ENCODE results near the gene CYSRT1.

The CYSRT1 gene

GRCh38 chr9:137220317-137221094 is 4.5 kb upstream of the CYSRT1 start:
- H3K4me1 ChIP-seq (ENCODE audit: control insufficient read depth, insufficient read depth, low read length), result peaks cover 7% of the 10 kb centered on the region
- no peak overlapping the region for H3K27ac ChIP-seq (ENCODE audit: low read length)

DNA sequence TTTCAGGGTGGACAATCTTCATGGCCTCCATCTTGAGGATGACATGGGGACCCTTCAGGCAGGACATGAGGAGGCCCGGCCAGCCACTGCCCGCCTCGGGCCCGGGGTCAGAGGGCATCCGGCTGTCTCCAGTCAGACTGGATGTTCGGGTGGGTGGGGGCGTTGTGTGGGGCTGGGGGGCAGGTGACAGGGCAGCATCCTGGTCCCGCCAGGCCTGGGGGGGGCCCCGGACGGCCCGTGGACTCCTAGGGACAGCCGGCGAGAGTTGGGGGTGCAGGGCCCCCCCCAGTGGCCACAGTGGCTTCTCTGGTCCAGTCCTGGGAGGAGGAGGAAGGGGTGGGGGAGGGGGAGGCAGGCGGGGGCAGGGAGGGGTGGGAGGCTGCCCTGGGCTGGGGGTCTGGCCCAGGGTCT is 3.9 kb upstream of the CYSRT1 start:
- no CpG with 5 or more reads among the region's 14 CpGs for WGBS (ENCODE audit: insufficient coverage, insufficient read length)
- no peak for DNase-seq (ENCODE audit: low read depth, low spot score)
- Histone ChIP-seq H3K27ac (ENCODE audit: low read length) (no peak overlapping the region), H3K36me3 (ENCODE audit: control insufficient read depth, insufficient read depth, low read length) (peaks cover 3% of the 10 kb centered on the region; the same call in 1 of the 2 replicates), H3K4me1 (ENCODE audit: control insufficient read depth, insufficient read depth, low read length) (peaks cover 7% of the 10 kb centered on the region), H3K27me3 (ENCODE audit: control insufficient read depth, insufficient read depth, low read length) (no peaks in the 10 kb centered on the region; the same call in 1 of the 2 replicates), H3K4me3 (ENCODE audit: low read length) (peak overlapping the region; percentile 49; the same call in 1 of the 2 replicates), H3K9me3 (ENCODE audit: control insufficient read depth, insufficient read depth, low read length) (no peaks in the 10 kb centered on the region)

More at GRCh38 chr9:137220317-137221094, 4.5 kb upstream of the CYSRT1 start:
- WGBS (ENCODE audit: insufficient coverage, insufficient read length), result no CpG with 5 or more reads among the region's 52 CpGs
- DNase-seq (ENCODE audit: low read depth, low spot score), result no peak
- peaks cover 7% of the 10 kb centered on the region; the same call in 1 of the 2 replicates for H3K36me3 ChIP-seq (ENCODE audit: control insufficient read depth, insufficient read depth, low read length)
- no peak overlapping the region for H3K4me3 ChIP-seq (ENCODE audit: low read length)
- no peaks in the 10 kb centered on the region; the same call in 1 of the 2 replicates for H3K27me3 ChIP-seq (ENCODE audit: control insufficient read depth, insufficient read depth, low read length)
- H3K9me3 ChIP-seq (ENCODE audit: control insufficient read depth, insufficient read depth, low read length), result no peaks in the 10 kb centered on the region

DNA sequence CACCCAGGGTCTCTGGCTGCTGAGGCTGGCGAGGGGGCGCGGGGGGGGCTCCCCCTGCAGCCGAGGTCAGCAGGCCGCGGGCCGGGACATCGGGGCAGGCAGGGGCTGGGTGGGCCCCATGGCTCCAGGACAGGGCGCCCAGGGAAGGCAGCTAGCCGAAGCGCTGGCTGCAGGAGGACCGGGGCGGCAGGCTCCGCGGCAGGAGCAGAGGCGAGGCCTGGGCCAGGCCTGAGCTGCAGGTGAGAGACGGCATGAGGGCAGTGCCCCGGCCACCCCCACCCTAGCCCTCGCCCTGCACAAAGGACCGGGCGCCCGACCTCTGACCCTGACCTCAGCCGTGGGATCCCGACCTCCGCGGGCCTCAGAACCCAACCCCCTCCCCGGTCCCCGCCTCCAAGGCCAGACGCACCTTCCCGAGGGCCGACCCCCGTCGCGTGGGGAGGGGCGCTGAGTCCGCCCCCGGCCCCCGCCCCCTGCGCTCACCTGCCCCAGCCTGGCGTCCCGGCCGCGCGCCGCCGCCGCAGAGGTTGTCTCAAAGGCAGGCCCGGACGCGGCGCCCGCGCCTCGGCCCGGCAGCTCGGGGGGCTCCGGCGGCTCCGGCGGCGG is 3.4 kb upstream of the CYSRT1 start:
- DNase-seq (ENCODE audit: low read depth, low spot score), result no peak
- no peaks in the 10 kb centered on the region for H3K9me3 ChIP-seq (ENCODE audit: control insufficient read depth, insufficient read depth, low read length)
- no peaks in the 10 kb centered on the region; the same call in 1 of the 2 replicates for H3K27me3 ChIP-seq (ENCODE audit: control insufficient read depth, insufficient read depth, low read length)
- no CpG with 5 or more reads among the region's 61 CpGs for WGBS (ENCODE audit: insufficient coverage, insufficient read length)
- peaks cover 7% of the 10 kb centered on the region for H3K4me1 ChIP-seq (ENCODE audit: control insufficient read depth, insufficient read depth, low read length)
- no peaks in the 10 kb centered on the region for H3K36me3 ChIP-seq (ENCODE audit: control insufficient read depth, insufficient read depth, low read length)
- H3K27ac ChIP-seq (ENCODE audit: low read length), result no peak overlapping the region
- H3K4me3 ChIP-seq (ENCODE audit: low read length), result peak overlapping the region; percentile 49; the same call in 1 of the 2 replicates

DNA sequence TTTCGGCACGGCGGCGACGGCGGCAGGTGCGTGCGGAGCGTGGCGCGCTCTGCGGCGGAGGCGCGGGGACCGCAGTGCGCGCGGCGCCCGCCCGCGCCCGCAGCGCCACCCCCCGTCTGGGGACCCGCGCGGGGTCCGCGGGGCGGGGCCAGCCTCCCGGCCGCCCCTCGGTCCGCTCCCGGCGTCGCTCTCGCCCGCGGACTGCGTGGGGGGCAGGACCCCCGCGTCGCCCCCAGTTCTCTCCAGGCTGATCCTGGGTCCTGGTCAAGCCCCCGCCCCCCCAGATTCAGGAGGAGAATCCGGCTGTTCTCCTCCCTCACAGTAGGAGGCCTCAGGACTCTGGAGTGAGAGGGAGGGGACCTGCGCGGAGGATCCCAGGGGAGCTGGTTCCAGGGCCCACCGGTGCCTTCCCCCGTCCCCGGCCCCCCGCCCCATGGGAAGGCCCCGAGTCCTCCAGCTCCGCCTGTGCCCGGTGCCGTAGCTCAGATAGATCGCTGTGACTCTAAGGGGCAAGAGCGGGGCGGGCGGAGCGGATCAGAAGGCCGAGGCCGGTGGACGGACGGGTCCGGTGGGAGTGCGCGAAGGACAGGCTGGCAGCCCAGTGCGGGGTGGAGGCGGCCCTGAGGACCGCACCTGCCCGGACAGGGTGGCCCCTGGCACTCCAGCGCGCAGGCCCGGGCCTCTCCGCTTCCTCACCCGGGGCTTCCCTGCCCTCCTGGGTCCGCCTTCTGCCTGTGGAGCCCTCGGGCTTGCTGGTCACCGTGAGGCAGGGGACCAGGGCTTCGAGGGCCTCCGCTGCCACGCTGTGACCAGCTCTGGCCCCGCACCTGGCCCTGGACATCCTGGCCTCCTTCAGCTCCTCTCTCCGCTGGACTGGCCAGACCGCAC is 2.5 kb upstream of the CYSRT1 start, which contains the start of gene RNF208:
TSS of gene RNF208 (minus strand) at position 51 of the 888 bp plus-strand sequence. CDS start 1,028 bp downstream, outside the sequence.
- Histone ChIP-seq H3K9me3 (ENCODE audit: control insufficient read depth, insufficient read depth, low read length) (no peaks in the 10 kb centered on the region), H3K4me1 (ENCODE audit: control insufficient read depth, insufficient read depth, low read length) (peaks cover 6% of the 10 kb centered on the region), H3K27ac (ENCODE audit: low read length) (no peak within 1 kb of the TSS), H3K36me3 (ENCODE audit: control insufficient read depth, insufficient read depth, low read length) (no peaks in the 10 kb centered on the region), H3K27me3 (ENCODE audit: control insufficient read depth, insufficient read depth, low read length) (no peaks in the 10 kb centered on the region; the same call in 1 of the 2 replicates), H3K4me3 (ENCODE audit: low read length) (peak within 1 kb of the TSS; percentile 49; the same call in 1 of the 2 replicates)
- no peak for DNase-seq (ENCODE audit: low read depth, low spot score)
- no CpG with 5 or more reads among the region's 88 CpGs for WGBS (ENCODE audit: insufficient coverage, insufficient read length)

- H3K4me3 ChIP-seq (ENCODE audit: low read length), result peak overlapping the region; percentile 71
- peaks cover 7% of the 10 kb centered on the region for H3K4me1 ChIP-seq (ENCODE audit: control insufficient read depth, insufficient read depth, low read length)
- H3K9me3 ChIP-seq (ENCODE audit: control insufficient read depth, insufficient read depth, low read length), result no peaks in the 10 kb centered on the region
- H3K27ac ChIP-seq (ENCODE audit: low read length), result no peak overlapping the region
- WGBS (ENCODE audit: insufficient coverage, insufficient read length), result no CpG with 5 or more reads among the region's 63 CpGs
- no peaks in the 10 kb centered on the region; the same call in 1 of the 2 replicates for H3K27me3 ChIP-seq (ENCODE audit: control insufficient read depth, insufficient read depth, low read length)
- peak; percentile 90 for DNase-seq (ENCODE audit: low read depth, low spot score)
- H3K36me3 ChIP-seq (ENCODE audit: control insufficient read depth, insufficient read depth, low read length), result no peaks in the 10 kb centered on the region
Measured at GRCh38 chr9:137223078-137223970, 1.6 kb upstream of the CYSRT1 start.

DNA sequence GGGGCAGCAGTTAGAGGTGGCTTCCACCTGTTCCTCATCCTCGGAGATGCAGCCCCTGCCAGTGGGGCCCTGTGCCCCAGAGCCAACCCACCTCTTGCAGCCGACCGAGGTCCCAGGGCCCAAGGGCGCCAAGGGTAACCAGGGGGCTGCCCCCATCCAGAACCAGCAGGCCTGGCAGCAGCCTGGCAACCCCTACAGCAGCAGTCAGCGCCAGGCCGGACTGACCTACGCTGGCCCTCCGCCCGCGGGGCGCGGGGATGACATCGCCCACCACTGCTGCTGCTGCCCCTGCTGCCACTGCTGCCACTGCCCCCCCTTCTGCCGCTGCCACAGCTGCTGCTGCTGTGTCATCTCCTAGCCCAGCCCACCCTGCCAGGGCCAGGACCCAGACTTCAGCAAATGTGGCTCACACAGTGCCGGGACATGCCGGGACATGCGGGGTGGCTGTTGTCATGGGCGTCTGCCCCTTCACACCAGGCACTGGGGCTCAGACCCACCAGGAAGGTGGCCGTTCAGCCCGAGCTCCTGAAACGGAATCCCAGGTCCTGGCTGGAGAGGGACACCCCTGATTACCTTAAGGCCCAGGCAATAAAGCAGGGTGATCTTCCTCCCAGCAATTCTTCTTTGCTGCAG is 841 bp downstream of the CYSRT1 start:
- Histone ChIP-seq H3K27me3 (ENCODE audit: control insufficient read depth, insufficient read depth, low read length) (no peaks in the 10 kb centered on the region; the same call in 1 of the 2 replicates), H3K36me3 (ENCODE audit: control insufficient read depth, insufficient read depth, low read length) (no peaks in the 10 kb centered on the region), H3K4me1 (ENCODE audit: control insufficient read depth, insufficient read depth, low read length) (peaks cover 6% of the 10 kb centered on the region), H3K9me3 (ENCODE audit: control insufficient read depth, insufficient read depth, low read length) (no peaks in the 10 kb centered on the region), H3K4me3 (ENCODE audit: low read length) (no peak overlapping the region), H3K27ac (ENCODE audit: low read length) (no peak overlapping the region)
- WGBS (ENCODE audit: insufficient coverage, insufficient read length), result no CpG with 5 or more reads among the region's 21 CpGs
- DNase-seq (ENCODE audit: low read depth, low spot score), result no peak

GRCh38 chr9:137226338-137227053 is 1.5 kb downstream of the CYSRT1 start:
- no peak overlapping the region for H3K27ac ChIP-seq (ENCODE audit: low read length)
- no peak for DNase-seq (ENCODE audit: low read depth, low spot score)
- H3K27me3 ChIP-seq (ENCODE audit: control insufficient read depth, insufficient read depth, low read length), result no peaks in the 10 kb centered on the region; the same call in 1 of the 2 replicates
- WGBS (ENCODE audit: insufficient coverage, insufficient read length), result no CpG with 5 or more reads among the region's 18 CpGs
- H3K36me3 ChIP-seq (ENCODE audit: control insufficient read depth, insufficient read depth, low read length), result no peaks in the 10 kb centered on the region
- H3K4me3 ChIP-seq (ENCODE audit: low read length), result no peak overlapping the region
- H3K9me3 ChIP-seq (ENCODE audit: control insufficient read depth, insufficient read depth, low read length), result no peaks in the 10 kb centered on the region
- H3K4me1 ChIP-seq (ENCODE audit: control insufficient read depth, insufficient read depth, low read length), result peaks cover 6% of the 10 kb centered on the region

DNA sequence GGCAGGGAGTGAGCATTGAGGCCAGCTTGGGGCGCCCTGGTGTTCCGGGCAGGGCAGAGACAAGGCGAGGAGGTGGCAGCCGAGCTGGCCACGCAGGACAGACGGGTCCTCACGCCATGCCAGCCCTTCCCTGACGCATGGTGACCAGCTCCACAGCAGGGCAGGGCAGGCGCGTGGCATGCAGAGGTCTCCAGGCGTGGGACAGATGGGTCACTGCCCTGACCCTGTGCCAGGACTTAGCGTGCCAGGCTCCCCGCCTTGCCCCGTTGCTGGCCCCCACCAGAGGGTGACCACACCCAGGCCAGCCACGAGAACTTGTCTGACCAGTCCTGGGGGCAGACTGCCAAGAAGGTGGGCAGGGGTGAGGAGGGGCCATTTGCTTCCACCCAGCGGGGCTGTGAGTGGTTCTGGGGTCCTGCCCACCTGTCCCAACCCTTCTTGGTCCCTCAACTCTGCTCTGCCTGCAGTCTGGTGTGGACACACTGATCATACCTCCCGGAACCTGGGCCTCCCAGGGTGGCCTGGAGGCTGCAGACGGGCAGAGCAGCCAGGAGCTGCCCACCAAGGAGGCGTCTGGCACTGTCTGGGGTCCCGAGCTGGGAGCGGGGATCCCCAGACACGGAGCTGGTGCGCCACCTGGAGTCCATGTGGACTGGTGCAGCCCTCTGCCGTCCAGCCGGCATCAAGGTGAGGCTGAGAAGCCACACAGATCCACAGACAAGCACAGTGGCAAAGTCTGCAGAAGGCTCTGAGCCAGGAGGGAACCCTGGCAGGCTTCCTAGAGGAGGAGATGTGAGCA is 2.3 kb downstream of the CYSRT1 start, which contains the start of gene RNF224:
TSS of gene RNF224 (plus strand) at position 449 of the 799 bp plus-strand sequence. CDS start 834 bp downstream, outside the sequence.
- H3K9me3 ChIP-seq (ENCODE audit: control insufficient read depth, insufficient read depth, low read length), result no peaks in the 10 kb centered on the region
- no peaks in the 10 kb centered on the region; the same call in 1 of the 2 replicates for H3K27me3 ChIP-seq (ENCODE audit: control insufficient read depth, insufficient read depth, low read length)
- H3K36me3 ChIP-seq (ENCODE audit: control insufficient read depth, insufficient read depth, low read length), result no peaks in the 10 kb centered on the region
- peaks cover 6% of the 10 kb centered on the region for H3K4me1 ChIP-seq (ENCODE audit: control insufficient read depth, insufficient read depth, low read length)
- H3K27ac ChIP-seq (ENCODE audit: low read length), result no peak within 1 kb of the TSS
- WGBS (ENCODE audit: insufficient coverage, insufficient read length), result no CpG with 5 or more reads among the region's 25 CpGs
- H3K4me3 ChIP-seq (ENCODE audit: low read length), result no peak within 1 kb of the TSS
- DNase-seq (ENCODE audit: low read depth, low spot score), result no peak

All from iPS DF 6.9 (cell line).